Suprapubic skin (tissue), 4 donors: ENCODE results near the gene MFSD6. TPM values are rescaled to one million over a fixed set of nuclear protein-coding genes. Genes with fewer than 3 reads are reported as not detected.

Experiments used
- DNase-seq, 2 donors: peaks; one replicate each; pipeline ENCODE4 v3.0.0-alpha.2; 2019; ENCODE audit warnings: low spot score in 2 of 2
- H3K27ac ChIP-seq: fragments of 200-600 bp; sonication (generic); one replicate; pipeline ENCODE4 v1.5.1; 2019
- H3K27me3 ChIP-seq: fragments of 200-600 bp; sonication (generic); one replicate; pipeline ENCODE4 v1.5.1; 2019
- H3K36me3 ChIP-seq: fragments of 200-600 bp; sonication (generic); one replicate; pipeline ENCODE4 v1.5.1; 2019
- H3K4me1 ChIP-seq: fragments of 200-600 bp; sonication (generic); one replicate; pipeline ENCODE4 v1.5.1; 2019
- H3K4me3 ChIP-seq: fragments of 200-600 bp; sonication (generic); one replicate; pipeline ENCODE4 v1.5.1; 2019; ENCODE audit warnings: mild to moderate bottlenecking
- H3K9me3 ChIP-seq: fragments of 200-600 bp; sonication (generic); one replicate; pipeline ENCODE4 v1.5.1; 2019
- EP300 ChIP-seq: sonication (generic); formaldehyde crosslinking; IDR thresholded peaks from one replicate; pipeline ENCODE4 v1.6.1; 2017; ENCODE audit warnings: antibody characterized with exemption
- POLR2A ChIP-seq, 2 donors: fragments of 450-650 bp; IDR thresholded peaks; one replicate each; pipeline ENCODE4 v1.6.1; 2017; ENCODE audit warnings: antibody characterized with exemption in 2 of 2, mild to moderate bottlenecking in 2 of 2, moderate library complexity in 2 of 2
- POLR2AphosphoS5 ChIP-seq, 3 donors: sonication (generic); formaldehyde crosslinking; IDR thresholded peaks; one replicate each; pipeline ENCODE4 v1.6.1; 2017; ENCODE audit warnings: antibody characterized with exemption in 3 of 3
- WGBS: methylation state at CpG from one replicate; pipeline ENCODE4 v1.1.5; 2018; 5-methylcytosine and 5-hydroxymethylcytosine counted together
- total RNA-seq, 4 donors: library from RNA; depleted of rRNA; stranded (reverse); fragments of >200 nt; gene quantifications; one replicate each; pipeline ENCODE4 v1.1.0, GENCODE V29; 2016
- TF ChIP-seq, protein P1 (sequence below), 2 donors: fragments of 200-600 bp in 1 of 2; fragments of 450-650 bp in 1 of 2; sonication (generic) in 1 of 2; IDR thresholded peaks; one replicate each; pipeline ENCODE4 v1.5.1; 2016 to 2019; ENCODE audit warnings: antibody characterized with exemption in 2 of 2, mild to moderate bottlenecking in 1 of 2, moderate library complexity in 1 of 2

MFSD6 gene
- total RNA-seq, 4 donors from 2014 or later, result 182 to 295 (median 199) TPM

DNA sequence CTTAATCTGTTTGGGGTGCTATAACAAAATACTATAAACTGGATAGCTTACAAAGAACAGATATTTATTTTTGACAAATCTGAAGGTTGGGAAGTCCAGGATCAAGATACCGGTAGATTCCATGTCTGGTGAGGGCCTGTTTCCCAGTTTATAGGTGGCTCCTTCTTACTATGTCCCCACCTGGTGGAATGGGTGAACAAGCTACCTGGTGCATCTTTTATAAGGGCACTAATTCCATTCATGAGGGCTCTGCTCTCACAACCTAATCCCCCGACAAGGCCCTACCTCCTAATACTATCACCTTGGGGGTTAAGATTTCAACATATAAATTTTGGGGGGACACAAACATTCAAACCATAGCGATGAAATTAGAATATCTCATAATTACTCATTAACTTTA, 142.0 kb downstream of the MFSD6 start:
- WGBS, result 93% methylated on average over 3 of the region's 3 CpGs
- Histone ChIP-seq H3K27me3 (no peaks in the 10 kb centered on the region), H3K9me3 (no peaks in the 10 kb centered on the region), H3K36me3 (no peaks in the 10 kb centered on the region), H3K27ac (no peak overlapping the region), H3K4me3 (no peak overlapping the region), H3K4me1 (peaks cover 5% of the 10 kb centered on the region)
- DNase-seq, result no peak
- TF ChIP-seq, protein P1, sequence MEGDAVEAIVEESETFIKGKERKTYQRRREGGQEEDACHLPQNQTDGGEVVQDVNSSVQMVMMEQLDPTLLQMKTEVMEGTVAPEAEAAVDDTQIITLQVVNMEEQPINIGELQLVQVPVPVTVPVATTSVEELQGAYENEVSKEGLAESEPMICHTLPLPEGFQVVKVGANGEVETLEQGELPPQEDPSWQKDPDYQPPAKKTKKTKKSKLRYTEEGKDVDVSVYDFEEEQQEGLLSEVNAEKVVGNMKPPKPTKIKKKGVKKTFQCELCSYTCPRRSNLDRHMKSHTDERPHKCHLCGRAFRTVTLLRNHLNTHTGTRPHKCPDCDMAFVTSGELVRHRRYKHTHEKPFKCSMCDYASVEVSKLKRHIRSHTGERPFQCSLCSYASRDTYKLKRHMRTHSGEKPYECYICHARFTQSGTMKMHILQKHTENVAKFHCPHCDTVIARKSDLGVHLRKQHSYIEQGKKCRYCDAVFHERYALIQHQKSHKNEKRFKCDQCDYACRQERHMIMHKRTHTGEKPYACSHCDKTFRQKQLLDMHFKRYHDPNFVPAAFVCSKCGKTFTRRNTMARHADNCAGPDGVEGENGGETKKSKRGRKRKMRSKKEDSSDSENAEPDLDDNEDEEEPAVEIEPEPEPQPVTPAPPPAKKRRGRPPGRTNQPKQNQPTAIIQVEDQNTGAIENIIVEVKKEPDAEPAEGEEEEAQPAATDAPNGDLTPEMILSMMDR (IDR thresholded peaks at IDR 0.05), result no peak
- TF ChIP-seq EP300 (no peak), POLR2A (IDR thresholded peaks at IDR 0.05) (no peak), POLR2AphosphoS5 (IDR thresholded peaks at IDR 0.05) (no peak)

Other genes starting within 250 kb of the MFSD6 start
- gene HIBCH, start 88.5 kb upstream of the MFSD6 start, total RNA-seq, result 10 to 100 TPM; 22.9 to 30.4 (median 24.9) TPM
- 10 to 100 TPM; 14.0 to 26.5 (median 17.5) TPM for gene INPP1, start 64.8 kb upstream of the MFSD6 start, total RNA-seq
- 1 to 10 TPM; 1.6 to 3.4 (median 2.9) TPM for gene NEMP2, start 126.4 kb downstream of the MFSD6 start, total RNA-seq
- gene NAB1, start 240.7 kb downstream of the MFSD6 start, total RNA-seq, result 100 to 1,000 TPM in 3 of 4 donors, 10 to 100 TPM in 1; 83.3 to 116 (median 111) TPM